HG03039 (cell line): Measurements from ENCODE around the gene CYLD.

Experiments
- ATAC-seq: cut with Tn5 transposase; IDR thresholded peaks from one replicate; pipeline ENCODE4 v1.9.1; 2021; ENCODE audit warnings: mild to moderate bottlenecking, moderate library complexity; ENCODE audit not compliant: unreplicated experiment

CYLD gene

DNA sequence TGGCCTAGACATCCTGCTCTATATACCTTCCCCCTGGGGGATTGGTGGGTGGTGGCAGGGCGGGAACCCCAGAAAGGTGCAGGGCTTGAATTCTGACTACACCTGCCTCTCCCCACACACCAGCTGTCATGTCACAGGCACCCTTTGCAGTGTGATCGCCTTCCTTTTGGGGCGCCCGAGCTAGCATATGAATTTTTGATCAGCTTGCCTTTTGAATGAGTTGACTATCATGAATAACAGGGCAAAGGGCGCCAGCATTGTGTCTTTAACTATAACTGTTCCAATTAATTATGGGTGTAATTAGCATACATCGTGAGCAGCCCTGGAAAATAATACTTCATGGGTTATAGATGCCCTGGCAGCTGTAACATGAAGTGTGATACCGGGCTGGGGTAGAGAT is 72.7 kb downstream of the CYLD start:
- ATAC-seq: no peak

DNA sequence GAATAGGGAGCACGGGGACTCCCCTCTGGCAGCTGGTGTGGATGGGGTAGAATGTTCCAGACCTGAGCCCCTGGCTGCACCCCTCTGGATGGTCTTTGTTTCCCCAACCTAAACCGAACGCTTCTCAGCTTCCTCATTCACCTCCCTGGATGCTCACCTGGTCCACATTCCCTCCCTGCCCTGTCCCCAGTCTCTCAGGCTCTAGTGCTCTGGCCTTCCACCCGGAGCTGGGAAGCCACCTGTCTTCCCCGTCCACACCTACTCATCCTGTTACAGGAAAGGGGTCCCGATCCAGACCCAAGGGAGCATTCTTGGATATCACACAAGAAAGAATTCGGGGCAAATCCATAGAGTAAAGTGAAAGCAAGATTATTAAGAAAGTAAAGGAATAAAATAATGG is 73.5 kb downstream of the CYLD start:
- ATAC-seq: no peak

DNA sequence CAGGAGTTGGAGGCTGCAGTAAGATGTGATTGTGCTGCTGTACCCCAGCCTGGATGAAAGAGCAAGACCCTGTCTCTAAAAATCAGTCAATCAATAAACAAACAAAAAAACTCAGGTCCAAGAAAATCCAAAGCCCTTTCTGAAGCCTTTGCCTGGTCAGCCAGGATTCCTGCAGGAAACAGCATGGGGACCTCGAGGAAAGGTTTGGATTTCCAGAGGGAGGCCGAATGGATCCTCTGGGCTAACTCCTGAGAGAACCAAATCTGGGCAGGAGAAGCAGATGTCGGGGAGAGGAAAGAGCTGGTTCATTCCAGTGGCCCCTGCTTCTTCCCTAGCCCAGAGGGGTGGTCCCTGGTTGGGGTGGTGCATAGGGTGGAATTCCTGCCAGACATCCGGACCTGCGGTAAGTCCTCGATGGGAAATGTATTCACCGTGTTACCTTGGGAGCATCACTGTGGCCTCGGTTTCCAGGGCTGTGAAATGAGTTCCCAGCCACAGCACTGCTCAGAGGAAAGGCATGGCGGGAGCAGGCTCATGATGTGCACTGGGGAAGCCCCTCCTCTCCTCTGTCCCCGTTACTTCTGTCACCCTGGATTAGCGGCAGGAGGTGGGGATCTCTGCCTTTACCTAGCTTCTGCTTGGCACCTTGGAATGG is 75.1 kb downstream of the CYLD start:
- ATAC-seq: no peak

DNA sequence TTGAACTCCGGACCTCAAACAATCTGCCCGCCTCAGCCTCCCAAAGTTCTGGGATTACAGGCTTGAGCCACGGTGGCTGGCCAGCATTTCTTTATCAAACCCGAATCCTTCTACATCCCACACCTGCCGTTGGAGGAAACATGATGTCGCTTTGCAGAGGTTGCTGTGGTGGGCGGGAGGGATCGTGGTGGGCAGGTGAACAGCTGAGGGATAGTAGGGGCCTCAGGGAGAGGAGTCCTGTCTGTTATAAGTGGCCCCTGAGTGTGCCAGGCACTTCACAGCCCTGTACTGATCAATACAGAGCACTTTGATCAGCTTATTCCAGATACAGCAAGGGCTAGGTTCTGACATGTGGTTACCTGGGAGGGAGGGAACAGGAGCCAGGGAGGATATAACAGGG is 76.5 kb downstream of the CYLD start:
- ATAC-seq: no peak

DNA sequence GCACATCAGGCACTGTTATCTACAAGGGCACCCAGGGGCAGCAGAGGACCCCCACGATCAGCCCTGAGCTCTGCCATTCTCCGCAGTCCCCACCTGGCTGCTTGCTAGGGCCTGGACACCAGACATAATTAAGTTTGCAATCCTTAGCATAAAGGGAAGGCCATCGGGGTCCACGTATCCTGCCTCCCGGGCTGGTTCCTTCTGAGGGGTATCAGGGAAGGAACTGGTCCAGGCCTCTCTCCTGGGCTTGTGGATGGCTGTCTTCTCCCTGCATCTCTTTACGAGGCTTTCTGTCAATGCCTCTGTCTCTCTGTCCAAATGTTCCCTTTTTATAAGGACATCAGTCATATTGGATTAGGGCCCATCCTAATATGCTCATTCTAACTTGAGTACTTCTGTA is 77.8 kb downstream of the CYLD start:
- ATAC-seq: no peak

DNA sequence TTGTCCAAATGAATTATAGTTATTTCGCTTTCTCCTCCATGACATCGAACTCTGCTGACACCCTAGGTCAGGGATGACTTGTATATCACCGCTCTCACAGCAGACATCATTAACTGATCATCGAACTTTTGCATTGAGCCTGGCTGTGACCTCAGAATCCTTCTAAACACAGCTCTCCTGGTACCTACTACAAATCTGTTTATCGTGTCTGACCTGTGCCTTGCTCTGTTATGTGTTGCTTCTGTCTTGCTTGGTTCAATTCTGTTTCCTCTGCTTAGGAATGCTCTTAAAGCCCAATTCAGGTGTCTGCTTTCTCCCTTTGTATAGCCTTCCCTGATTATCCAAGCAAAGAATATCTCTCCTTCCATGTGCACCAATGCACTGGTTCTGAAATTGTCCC is 78.3 kb downstream of the CYLD start:
- no peak for ATAC-seq

DNA sequence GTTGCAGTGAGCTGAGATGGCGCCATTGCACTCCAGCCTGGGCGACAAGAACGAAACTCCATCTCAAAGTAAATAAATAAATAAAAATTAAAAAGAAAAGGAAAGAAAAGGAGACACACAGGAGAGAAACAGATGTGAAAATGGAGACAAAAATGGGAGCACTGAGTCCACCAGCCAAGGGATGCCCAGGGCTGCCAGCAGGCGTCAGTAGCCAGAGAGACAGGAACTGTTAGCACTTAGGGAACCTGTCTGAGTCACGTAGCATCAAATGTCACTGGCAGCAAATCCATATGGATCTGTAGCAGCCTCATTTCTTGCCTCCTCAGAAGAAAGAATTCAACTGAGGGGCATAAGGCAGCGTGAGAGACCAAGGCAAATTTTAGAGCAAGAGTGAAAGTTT is 79.7 kb downstream of the CYLD start:
- ATAC-seq: no peak

DNA sequence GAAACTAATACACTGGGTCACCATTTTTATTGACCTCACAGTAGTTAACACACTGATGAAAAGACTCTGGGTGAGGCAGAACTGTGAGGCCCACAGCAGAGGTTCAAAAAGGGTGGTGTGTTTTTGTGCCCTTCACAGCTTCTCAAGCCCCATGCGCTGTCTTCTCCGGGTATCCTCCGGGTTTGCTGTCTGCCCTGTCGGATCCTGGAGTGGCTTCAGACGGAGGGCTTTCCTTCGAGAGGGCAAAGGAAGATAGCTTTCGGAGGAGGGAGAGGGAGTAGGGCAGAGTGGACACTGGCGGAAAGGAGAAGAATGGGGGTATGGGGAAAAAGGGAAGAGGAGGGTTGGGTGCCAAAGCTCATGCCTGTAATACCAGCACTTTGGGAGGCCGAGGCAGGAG is 80.8 kb downstream of the CYLD start:
- no peak for ATAC-seq

DNA sequence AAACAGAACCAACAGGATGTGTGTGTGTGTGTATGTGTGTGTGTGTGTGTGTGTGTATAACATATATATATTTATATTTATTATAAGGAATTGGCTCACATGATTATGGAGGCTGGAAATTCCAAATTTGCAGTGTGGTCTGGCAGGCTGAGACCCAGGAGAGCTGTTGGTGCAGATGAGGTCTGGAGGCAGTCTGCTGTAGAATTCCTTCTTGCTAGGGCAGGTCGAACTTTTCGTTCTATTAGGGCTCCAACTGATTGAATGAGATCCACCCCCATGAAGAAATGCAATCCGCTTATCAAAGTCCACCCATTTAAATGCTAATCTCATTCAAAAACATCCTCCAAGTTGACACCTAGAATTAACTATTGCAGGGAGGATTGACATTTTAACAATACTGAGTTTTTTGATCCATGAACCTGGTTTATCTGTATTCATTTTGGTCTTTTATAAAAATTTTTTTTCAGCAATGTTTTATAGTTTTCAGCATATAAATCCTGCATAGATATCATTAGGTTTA is 85.0 kb downstream of the CYLD start:
- no peak for ATAC-seq

DNA sequence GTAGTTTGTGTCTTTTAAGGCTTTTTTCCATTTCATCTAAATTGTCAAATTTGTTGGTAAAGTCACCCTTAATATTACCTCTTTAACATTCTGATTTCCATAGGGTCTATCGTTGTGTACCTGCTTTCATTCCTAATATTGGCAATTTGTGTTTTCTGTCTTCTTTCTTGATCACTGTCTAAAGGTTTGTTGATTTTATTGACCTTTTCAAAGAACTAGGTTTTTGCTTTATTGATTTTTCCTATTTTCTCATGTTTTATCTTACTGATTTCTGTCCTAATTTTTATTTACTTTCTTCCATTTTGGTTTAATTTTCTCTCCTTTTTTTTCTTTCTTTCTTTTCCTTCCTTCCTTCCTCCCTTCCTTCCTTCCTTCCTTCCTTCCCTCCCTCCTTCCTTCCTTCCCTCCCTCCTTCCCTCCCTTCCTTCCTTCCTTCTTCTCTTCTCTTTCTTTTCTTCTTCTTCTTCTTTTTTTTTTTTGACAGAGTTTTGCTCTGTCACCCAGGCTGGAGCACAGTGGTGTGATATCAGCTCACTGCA is 86.3 kb downstream of the CYLD start:
- ATAC-seq: no peak

DNA sequence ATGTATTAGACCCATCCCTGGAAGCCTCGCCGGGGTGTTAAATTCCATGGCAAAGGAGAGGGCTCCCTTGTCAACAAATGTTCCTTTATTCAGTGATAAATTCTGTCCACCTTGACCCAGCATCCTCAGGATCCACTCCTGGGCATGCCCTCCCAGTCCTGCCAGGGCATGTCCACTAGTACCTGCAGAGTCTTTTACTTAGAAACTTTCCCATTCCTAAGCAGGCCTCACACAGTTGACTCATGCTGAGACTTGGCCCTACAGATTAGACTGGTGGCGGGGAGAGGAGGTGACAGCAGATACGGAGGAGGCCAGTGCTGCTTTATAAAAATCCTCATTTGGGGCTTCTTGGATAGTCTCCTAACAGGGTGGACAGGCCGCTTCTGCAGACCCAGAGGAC is 88.8 kb downstream of the CYLD start:
- ATAC-seq: no peak

DNA sequence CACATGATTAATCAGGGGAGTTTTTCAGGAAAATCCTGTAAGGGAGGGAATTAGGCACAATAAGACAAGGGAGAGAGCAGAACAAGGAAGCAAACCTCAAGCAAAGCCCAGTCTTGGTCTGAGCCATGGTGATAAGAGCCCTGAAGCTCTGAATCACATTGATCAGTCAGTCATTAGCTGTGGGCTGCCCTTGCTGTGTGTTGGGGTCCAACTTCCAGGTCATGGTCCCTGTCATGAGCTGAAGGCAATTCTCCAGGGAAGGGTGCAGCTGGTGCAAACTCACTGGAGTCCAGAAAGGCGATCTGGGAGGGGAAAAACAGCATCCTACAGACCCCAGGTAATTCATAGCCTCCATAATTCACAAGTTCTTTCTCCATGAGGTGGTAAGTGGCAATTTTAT is 89.9 kb downstream of the CYLD start:
- ATAC-seq: no peak

DNA sequence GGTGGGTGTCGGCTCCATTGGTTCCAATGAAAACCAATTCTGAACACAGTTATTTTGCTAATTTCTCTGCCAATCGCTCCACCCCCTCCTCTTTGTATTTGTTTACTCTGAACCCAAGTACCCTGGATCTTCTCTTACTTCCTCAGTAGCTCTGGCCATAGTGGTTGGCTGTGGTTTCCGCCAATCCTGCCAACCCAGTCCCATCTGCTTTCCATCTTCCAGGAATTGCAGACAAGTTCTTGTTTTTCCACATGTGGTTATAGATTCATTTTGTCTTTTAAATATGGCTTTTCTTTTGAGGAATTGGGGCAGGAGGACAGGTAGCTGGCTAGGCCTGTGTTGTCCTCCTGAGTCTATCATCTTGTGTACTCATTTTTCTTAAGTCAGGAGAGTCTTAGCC is 92.0 kb downstream of the CYLD start:
- no peak for ATAC-seq

DNA sequence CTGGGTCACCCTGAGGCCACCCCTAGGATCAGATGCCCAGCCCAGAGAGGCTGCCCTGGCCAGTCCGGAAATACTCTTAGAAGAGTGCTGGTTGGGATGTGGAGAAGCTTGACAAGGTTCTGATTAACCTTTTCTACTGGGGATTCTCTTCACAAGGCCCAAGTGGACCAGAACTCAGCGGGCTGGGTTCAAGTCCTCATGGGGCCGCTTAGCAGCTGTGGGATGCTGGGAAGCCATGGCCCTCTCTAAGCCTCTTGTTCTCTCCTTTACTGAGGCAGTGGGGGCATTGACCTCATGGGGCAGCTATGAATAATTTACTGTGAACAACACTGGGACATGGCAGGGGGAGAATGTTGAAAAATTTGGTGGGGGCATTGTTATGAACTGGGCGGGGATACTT is 92.8 kb downstream of the CYLD start:
- no peak for ATAC-seq

DNA sequence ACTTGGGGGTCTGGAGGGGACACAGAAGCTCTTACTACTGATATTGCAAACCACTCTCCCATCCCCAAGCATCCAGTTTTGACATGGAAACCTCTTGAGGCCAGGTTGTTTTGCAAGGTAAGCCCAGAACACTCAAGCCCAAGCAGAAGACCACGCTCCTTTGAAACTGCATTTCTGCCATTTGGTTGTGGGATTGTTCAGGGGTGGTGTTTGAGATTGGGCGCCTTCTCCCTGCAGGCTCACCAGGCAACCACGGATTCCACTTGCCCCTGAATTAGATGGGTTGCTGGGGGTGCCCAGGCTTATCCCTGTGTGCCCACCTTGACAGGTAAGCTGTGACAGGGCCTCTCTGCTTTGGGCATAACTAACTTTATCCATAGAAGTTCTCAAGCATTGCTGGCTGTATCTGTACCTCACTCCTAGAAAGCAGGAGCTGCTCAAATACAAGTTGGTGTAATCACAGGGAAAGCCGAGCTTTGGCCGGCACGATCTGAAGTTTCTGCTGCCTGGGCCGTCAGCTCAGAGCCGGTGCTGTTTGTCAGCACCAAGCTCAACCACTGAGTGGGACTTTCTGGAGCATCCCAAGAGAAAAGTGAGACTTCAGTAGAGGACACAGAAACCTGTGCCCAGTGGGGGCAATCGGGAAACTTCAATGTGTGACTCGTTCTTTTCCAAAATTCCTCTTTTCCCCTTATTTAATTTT is 93.6 kb downstream of the CYLD start:
- ATAC-seq: no peak

DNA sequence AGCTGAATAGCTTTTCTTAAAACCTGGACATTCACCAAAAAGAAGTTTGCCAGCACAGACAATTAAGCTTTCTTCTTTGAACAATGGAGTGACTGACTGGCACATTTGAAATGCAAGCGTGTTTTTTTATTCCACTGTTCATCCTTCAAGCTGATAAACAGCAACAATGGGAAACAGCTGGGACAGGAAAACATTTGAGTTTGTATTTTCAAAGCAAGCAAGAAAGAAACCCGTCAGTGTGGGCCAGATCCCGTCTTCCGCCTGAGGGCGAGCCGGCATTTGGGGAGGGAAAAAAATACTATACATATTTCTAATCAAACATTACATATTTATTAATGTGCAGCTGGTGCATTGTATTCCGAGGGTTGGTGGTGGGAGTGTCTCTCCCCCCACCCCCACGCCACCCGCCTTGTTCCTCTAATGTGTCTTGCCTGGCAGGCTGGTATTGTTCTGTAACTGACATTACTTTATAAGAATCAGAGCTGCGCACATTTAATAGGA is 94.3 kb downstream of the CYLD start:
- no peak for ATAC-seq

DNA sequence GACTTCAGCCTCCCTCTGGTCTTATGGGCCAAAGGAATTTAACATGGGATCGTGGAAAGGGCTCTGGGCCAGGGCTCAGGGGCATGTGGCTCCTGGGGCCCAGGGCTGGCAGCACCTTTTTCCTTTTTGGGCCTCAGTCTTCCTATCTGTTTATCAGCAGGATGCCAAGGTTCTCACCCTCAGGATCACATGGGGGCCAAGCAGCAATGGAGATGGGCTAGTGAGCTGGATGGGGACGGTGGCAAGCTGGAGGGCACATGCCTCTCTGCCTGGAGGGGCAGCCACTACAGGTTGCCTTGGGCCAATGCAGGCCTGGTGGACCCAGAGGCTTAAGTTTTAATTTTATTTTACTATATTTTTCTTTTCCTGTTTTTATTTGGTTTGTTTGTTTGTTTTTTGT is 95.4 kb downstream of the CYLD start:
- no peak for ATAC-seq

DNA sequence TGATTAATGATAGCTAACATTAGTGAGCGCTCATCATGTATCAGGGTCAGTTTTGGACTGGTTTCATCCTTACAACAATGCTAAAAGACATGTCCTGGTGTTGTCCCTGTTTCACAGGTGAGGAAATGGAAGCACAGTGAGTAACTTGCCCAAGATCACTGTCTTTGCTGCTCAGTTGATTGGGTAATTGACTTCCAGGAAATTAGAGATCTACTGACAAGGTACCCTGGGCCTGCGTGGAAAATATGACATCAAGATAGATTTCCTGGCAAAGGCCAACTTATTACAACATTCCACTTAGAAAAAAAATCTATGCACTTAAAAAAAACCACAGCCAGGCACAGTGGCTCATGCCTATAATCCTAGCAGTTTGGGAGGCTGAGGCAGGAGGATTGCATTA is 96.3 kb downstream of the CYLD start:
- no peak for ATAC-seq

DNA sequence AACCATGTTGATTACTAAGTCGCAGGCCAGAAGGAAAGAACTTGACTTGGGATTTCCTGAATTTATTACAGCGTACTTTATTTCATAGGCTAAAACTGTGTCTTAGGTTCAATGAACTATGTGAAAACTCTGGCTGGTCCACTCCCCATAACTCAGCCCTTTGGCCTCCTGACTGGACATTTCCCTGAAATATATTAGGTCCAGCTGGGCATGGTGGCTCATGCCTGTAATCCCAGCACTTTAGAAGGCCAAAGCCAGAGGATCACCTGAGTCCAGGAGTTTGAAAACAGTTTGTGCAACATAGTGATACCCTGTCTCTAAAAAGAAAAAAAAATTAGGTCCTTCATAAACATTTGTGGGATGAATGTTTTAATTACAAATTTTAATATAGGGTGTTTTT is 97.0 kb downstream of the CYLD start:
- ATAC-seq: no peak

DNA sequence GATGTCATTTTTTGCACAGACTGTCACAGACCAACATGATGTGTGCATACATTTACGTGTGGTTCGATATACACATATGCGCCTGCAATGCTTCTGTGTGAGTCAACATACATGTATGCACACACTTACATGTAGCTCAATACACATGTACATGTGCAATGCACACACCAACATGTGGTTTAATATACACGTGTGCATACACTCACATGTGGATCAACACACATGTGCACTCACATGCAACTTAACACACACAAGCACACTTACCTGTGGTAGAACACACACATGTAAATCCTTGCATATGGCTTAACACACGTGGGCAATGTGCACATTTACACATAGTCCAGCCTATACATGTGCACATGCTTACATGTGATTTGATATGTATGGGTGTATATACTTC is 97.5 kb downstream of the CYLD start:
- no peak for ATAC-seq

DNA sequence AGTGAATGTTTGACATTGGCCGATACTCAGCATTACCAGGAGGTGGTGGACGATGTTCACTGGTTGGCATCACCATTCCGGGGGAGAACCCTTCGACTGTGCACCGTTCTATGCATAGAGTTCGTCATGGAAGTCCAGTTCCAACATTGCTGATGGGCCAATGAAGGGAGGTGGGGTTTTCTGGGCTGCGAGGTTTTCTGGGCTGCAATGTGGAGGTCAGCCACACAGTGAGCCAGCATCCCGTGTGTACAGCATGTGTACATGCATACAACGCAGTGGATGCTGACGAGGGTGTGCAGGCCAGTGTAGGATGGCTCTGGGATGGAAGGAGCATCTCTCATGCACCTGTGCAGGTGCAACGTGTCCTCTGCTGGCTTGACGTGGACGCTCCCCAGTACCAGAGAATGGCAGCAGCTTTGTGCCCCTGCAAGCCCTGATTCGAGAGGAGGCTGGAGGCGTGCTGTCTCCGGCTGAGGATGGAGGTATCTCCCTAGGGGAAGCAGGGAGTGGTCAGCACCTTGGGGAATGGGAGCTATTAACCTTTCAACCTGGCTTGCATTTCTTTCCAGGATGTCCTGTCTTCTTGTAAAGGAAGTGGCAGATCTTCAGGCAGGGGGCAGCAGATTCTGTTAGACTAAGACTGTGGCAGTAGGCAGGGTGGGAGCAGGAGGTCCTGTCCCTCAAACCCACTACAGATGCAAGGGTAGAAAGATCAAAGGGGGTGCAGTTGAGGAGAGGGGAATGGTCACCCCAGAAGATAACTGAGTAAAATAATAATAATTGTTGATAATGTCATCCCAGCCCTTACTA is 98.2 kb downstream of the CYLD start:
- ATAC-seq: no peak
